Activated CD4-positive, alpha-beta T cell treated with anti-CD3 and anti-CD28 coated beads, Interleukin-2, amount 10 ng/mL, durations not matched to agents 24 days and 14 days (primary cell): Measurements from ENCODE around the gene GP9. TPM values are rescaled to one million over a fixed set of nuclear protein-coding genes. Genes with fewer than 3 reads are reported as not detected.

ENCODE experiments used
- DNase-seq: peaks from one replicate; pipeline ENCODE4 v3.0.0; 2022
- H3K27ac Mint-ChIP-seq: one replicate; pipeline ENCODE4 v1.8.0; 2022; ENCODE audit warnings: mild to moderate bottlenecking, mixed read lengths
- H3K27me3 Mint-ChIP-seq: one replicate; pipeline ENCODE4 v1.8.0; 2022; ENCODE audit warnings: mixed read lengths
- H3K36me3 Mint-ChIP-seq: one replicate; pipeline ENCODE4 v1.8.0; 2022; ENCODE audit warnings: low read depth, mild to moderate bottlenecking, mixed read lengths
- H3K4me1 Mint-ChIP-seq: one replicate; pipeline ENCODE4 v1.8.0; 2021; ENCODE audit warnings: mixed read lengths
- H3K4me3 Mint-ChIP-seq: one replicate; pipeline ENCODE4 v1.8.0; 2022; ENCODE audit warnings: mild to moderate bottlenecking, moderate library complexity, mixed read lengths
- H3K9me3 Mint-ChIP-seq: one replicate; pipeline ENCODE4 v1.8.0; 2021; ENCODE audit warnings: mixed read lengths
- intact Hi-C: fragments of 100-400 bp; cut with micrococcal nuclease; formaldehyde crosslinking; loops from one replicate; pipeline ENCODE4 v1.15.1; 2023
- total RNA-seq: library from RNA; stranded (reverse); gene quantifications from 2 replicates; pipeline ENCODE4 v1.2.3, GENCODE V29; 2022

Gene GP9
- not detected in 2 replicates for total RNA-seq

DNA sequence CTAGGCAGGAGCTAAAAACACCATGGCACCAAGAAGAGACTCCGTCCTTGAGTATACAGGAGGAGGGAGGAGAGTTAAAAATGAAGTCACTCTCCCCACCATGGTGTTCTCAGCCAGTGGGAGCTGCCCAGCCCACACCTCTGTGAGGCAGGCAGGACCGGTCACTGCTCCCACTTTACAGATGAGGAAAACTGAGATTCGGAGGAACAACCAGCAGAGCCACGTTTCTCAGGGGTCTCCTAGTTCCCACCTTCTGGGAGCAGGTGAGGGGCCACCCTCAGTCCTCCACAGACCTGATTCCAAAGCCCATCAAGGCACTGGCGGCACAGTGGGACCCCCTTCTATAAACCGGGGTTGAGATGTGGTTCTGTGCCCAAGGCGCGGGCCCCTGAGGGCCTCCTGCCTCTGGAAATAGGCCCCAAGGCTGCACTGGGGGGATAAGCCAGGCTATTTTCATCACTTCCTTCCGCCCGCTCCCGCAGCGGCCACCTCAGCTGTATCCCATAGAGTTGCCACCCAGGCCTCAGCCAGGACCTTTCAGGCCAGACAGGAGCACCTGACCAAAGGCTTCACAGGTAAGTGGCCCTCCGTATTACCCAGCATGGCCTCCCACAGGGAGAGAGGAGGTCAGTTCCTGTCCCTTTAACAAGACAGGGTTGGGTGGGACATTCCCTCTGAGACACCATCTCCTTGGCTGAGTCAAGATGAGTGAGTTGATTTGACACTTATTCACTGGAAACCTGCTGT, at the start of gene GP9:
GP9 (plus strand) TSS at position 504 of the 747 bp plus-strand sequence. CDS start 961 bp downstream, outside the sequence.
- Mint-ChIP-seq H3K4me1 (no peaks in the 10 kb centered on the region), H3K9me3 (no peaks in the 10 kb centered on the region), H3K36me3 (no peaks in the 10 kb centered on the region), H3K4me3 (no peak within 1 kb of the TSS), H3K27ac (no peak within 1 kb of the TSS), H3K27me3 (peaks cover 8% of the 10 kb centered on the region)
- DNase-seq = no peak
- intact Hi-C loops = no loop called here

DNA sequence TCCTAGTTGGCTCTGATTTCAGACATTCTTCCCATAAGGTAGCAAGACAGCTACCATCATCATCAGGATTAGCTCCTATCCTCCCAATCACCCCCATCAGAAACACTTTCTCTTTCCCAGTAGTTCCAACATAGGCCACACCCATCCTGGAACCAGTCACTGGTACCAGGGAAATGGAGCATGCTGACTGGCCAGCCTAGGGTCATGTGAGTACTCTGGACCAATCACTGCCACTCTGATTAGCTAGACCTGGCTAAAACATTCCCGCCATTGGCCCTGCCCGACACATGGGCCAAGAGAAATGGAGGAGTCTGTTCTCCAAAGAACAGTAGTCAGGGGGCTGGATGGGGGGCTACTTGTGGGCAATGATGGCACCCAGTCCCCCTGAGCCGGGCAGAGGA, 47.1 kb upstream of the GP9 start:
- Mint-ChIP-seq H3K36me3 (no peaks in the 10 kb centered on the region), H3K27ac (no peak overlapping the region), H3K27me3 (no peaks in the 10 kb centered on the region), H3K4me3 (no peak overlapping the region), H3K4me1 (peaks cover 26% of the 10 kb centered on the region), H3K9me3 (no peaks in the 10 kb centered on the region)
- intact Hi-C loops = no loop called here
- no peak for DNase-seq

DNA sequence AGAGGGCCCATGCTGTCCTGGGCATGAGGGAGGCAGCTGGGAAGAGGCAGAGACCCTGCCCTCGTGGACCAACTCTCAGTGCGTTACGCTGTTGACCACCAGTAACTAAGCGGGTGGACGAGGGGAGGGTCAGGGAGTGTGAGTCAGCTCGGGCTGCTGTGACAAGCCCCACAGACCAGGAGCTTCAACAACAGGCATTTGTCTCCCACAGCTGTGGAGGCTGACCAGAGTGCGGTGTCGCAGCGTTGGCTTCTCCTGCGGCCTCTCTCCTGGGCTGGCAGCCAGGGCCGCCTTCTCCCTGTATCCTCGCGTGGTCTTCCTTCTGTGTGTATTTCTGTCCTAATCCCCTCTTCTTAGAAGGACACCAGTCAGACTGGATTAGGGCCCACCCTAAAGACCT, 46.4 kb upstream of the GP9 start:
- Mint-ChIP-seq H3K4me1 (peaks cover 26% of the 10 kb centered on the region), H3K36me3 (no peaks in the 10 kb centered on the region)
- intact Hi-C loops = no loop called here

DNA sequence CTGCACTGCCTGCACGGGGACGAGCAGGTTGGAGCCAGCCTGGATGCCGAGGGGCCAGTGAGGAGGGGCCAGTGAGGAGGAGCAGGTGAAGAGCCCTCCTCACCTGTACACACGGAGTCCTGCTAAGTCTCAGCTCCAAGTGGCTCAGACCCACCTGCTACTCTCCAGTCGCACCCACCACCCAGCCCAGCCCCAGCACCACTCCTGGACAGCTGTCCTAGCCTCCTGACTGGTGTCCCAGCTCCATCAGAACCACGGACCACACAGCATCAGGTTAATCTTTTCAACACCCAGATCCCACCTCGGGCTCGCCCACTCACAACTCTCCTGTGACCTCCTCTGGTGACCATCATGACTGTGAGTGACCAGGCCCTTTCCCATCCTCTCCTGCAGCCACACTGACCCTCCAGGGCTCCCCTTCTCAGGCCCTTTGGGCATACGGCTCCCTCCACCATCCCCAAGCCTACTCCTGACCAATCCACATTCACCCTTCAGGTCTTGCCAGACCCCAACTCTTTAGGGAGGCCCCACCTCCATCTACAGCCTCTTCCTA, 45.7 kb upstream of the GP9 start:
- Mint-ChIP-seq H3K27ac (peak overlapping the region; percentile 95), H3K9me3 (no peaks in the 10 kb centered on the region), H3K36me3 (no peaks in the 10 kb centered on the region), H3K27me3 (no peaks in the 10 kb centered on the region), H3K4me3 (peak overlapping the region; percentile 21), H3K4me1 (peaks cover 26% of the 10 kb centered on the region)
- intact Hi-C loops = loop anchor here (5.0 kb wide), 1 partner anchor 107 kb away; the partner anchor contains the start of gene RAB43
- DNase-seq = no peak

More for the DNA sequence above, 46.4 kb upstream of the GP9 start:
- Mint-ChIP-seq H3K4me3 (no peak overlapping the region), H3K9me3 (no peaks in the 10 kb centered on the region), H3K27me3 (no peaks in the 10 kb centered on the region), H3K27ac (peak overlapping the region; percentile 95)
- no peak for DNase-seq

DNA sequence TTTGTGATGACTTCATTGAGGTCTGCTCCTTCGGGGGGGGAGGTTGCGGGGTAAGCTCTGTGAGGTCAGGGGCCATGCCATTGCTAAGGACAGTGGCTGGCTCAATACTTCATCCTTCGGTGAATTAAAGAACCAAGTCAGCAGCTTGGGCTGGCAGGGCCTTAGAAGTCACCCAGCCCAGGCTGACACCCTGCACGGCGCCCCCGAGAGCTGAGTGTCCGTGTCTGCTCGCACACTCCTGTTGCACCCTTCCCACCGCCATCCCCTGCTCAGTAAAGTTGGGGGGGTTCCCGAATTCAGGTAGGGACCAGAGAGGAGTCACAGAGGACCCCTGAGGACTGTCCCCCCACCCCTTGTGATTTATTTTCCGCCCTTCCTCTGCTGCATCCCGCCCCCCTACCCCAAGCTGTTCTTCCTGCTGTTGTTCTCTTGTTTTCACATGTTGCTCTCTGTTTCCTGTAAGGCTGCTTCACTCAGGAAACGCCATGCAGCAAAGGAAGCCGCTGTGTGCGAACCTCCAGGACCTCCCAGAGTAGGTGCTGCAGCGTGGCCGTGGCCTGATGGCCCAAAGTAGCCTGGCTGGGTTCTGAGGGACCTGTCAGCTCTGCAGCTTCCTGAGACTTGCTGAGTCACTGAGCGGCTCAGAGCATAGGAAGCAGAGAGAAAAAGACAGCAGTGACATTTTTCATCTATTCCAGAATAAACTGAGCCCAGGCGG, 45.0 kb upstream of the GP9 start:
- Mint-ChIP-seq H3K4me1 (peaks cover 26% of the 10 kb centered on the region), H3K27me3 (no peaks in the 10 kb centered on the region), H3K27ac (peak overlapping the region; percentile 95), H3K9me3 (no peaks in the 10 kb centered on the region), H3K36me3 (no peaks in the 10 kb centered on the region), H3K4me3 (peak overlapping the region; percentile 80)
- intact Hi-C loops = loop anchor here (1.0 to 5.0 kb wide), 3 partner anchors 12 to 107 kb away; partner anchors contain the start of gene RAB43
- peak; percentile 84 for DNase-seq

DNA sequence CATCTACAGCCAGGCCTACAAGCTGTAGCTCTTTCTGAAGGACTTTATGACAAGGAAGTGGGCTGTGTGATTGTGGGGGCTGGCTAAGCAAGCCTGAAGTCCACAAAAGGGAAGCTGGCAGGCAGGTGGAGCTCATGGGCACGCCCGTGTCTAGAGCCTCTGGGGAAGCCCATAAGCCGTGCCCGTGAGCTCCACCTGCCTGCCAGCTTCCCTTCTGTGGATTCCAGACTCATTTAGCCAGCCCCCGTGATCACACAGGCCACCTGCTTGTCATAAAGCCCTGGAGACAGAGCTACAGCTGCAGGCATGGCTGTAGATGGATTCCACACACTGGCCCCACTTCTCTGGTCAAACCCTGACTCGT, 44.2 kb upstream of the GP9 start:
- intact Hi-C loops = loop anchor here (1.0 to 5.0 kb wide), 3 partner anchors 11 to 106 kb away; partner anchors contain the start of gene RAB43
- Mint-ChIP-seq H3K4me3 (peak overlapping the region; percentile 80), H3K36me3 (no peaks in the 10 kb centered on the region), H3K27ac (peak overlapping the region; percentile 95), H3K9me3 (no peaks in the 10 kb centered on the region), H3K4me1 (peaks cover 26% of the 10 kb centered on the region), H3K27me3 (no peaks in the 10 kb centered on the region)
- DNase-seq = peak; percentile 85

DNA sequence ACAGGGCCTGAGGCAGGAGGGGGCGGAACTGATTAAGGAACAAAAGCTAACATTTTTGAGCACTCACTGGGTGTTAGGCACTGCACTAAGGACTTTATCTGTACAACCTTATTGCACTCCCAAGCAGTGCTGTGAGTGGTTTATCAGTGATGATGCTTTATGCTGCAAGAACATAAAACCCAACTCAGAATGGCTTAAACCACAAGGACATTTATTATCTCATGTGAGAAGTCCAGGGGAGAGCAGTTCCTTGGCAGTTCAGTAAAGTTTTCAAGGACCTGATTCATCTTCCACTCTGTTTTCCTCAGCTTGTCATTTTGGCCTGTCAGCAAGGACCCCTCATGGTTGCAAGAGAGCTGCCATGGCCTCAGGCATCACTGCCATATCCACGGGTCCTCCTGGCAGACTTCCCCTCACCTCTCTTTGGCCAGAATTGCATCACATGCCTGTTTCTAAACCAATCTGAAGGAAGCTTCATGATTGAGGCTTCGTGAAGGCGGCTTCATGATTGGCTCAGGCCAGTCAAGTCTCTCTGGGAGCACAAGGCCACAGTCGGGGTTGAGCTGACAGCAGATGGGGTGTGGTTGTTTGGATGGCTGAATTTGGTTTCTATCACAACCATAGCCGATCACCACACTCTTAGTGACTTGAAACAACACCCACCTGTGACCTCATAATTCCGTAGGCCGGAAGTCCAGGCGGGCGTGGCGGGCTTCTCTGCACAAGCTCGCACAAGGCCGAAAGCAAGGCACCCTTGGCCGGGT, 43.7 kb upstream of the GP9 start:
- H3K4me3 Mint-ChIP-seq = peak overlapping the region; percentile 80

DNA sequence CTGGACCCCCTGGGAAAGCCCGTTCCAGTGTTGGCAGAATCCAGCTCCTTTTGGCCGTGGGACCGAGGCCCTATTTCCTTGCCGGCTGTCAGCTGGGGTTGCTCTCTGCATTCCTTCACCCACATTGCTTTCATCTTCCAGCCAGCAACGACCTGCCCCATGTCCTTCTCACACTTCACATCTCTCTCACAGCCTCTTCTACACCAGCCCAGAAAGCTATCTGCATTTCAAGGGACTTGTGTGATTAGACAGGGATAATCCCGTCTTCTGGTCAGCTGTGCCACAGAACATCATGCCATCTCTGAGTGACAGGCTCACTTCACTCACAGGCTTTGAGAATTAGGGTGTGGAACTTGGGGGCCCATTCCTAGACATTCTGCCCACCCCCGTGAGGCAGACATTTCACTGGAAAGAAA, 43.1 kb upstream of the GP9 start:
- H3K4me1 Mint-ChIP-seq = peaks cover 26% of the 10 kb centered on the region
- H3K4me3 Mint-ChIP-seq = no peak overlapping the region
- intact Hi-C loops = loop anchor here (5.0 kb wide), 1 partner anchor 105 kb away; the partner anchor contains the start of gene RAB43
- H3K9me3 Mint-ChIP-seq = no peaks in the 10 kb centered on the region
- no peak for DNase-seq
- H3K27ac Mint-ChIP-seq = peak overlapping the region; percentile 43
- H3K27me3 Mint-ChIP-seq = no peaks in the 10 kb centered on the region
- H3K36me3 Mint-ChIP-seq = no peaks in the 10 kb centered on the region

More for the DNA sequence above, 43.7 kb upstream of the GP9 start:
- no peaks in the 10 kb centered on the region for H3K9me3 Mint-ChIP-seq
- no peaks in the 10 kb centered on the region for H3K36me3 Mint-ChIP-seq
- no peak for DNase-seq
- H3K4me1 Mint-ChIP-seq = peaks cover 26% of the 10 kb centered on the region
- no peaks in the 10 kb centered on the region for H3K27me3 Mint-ChIP-seq
- H3K27ac Mint-ChIP-seq = peak overlapping the region; percentile 95
- intact Hi-C loops = loop anchor here (1.0 to 5.0 kb wide), 3 partner anchors 10 to 105 kb away; partner anchors contain the start of gene RAB43

DNA sequence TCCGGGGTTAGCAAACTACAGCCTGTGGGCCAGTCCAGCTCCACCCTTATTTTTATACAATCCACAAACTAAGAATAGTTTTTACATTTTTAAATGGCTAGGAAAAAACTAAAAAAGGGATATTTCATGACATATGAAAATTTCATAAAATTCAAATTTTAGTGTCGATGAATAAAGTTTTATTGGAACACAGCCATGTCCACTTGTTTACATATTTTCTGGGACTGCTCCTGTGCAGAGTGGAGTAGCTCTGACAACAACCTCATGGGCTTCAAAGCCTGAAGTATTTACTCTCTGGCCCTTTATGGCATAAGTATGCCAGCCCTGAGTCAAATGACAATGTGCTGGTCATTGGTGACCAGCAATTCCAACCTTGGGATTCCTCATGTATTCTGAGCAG, 42.3 kb upstream of the GP9 start:
- H3K27me3 Mint-ChIP-seq = no peaks in the 10 kb centered on the region
- no peaks in the 10 kb centered on the region for H3K9me3 Mint-ChIP-seq
- intact Hi-C loops = loop anchor here (5.0 kb wide), 1 partner anchor 104 kb away; the partner anchor contains the start of gene RAB43
- H3K4me3 Mint-ChIP-seq = no peak overlapping the region
- DNase-seq = no peak
- peaks cover 26% of the 10 kb centered on the region for H3K4me1 Mint-ChIP-seq
- H3K36me3 Mint-ChIP-seq = no peaks in the 10 kb centered on the region
- H3K27ac Mint-ChIP-seq = no peak overlapping the region

DNA sequence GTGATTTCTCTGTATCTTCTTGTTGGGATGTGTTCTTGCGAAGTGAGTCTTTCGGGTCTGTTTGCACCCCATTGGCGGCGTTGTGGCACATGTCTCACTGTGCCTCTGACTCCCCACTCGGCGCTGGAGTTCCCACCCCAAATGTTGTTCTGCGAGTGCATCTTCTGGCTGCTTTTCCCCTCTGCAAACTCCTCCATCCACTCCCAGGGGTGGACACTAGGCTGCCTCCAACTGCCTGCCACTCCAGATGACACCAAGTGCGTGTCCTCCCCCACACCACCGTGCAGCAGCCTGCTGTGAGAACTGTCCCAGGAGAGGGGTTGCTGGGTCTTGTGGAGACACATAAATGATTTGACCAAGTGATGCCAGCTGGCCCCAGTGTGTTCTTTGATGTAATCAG, 41.8 kb upstream of the GP9 start:
- Mint-ChIP-seq H3K36me3 (no peaks in the 10 kb centered on the region), H3K4me1 (peaks cover 23% of the 10 kb centered on the region), H3K9me3 (no peaks in the 10 kb centered on the region), H3K27ac (no peak overlapping the region), H3K27me3 (no peaks in the 10 kb centered on the region), H3K4me3 (no peak overlapping the region)
- DNase-seq = no peak
- intact Hi-C loops = loop anchor here (5.0 kb wide), 1 partner anchor 104 kb away; the partner anchor contains the start of gene RAB43

DNA sequence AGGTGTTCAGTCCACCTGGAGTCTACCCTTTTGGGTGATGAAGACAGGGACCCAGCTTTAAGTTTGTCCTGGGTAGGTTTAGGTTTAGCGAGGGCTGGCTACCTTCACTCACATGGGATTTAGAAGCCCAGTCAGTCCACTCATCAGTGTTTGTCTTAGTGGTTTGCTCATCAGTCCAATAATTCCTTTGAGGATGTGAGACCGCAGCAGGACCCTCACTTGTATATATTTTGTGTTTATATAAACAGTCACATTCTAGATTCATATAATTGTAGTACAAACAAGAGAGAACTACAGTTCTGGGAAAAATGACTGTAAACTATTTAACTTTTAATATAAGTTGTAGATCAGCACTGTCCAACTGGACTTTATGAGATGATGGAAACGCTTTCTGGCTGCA, 41.3 kb upstream of the GP9 start:
- no peak for DNase-seq

DNA sequence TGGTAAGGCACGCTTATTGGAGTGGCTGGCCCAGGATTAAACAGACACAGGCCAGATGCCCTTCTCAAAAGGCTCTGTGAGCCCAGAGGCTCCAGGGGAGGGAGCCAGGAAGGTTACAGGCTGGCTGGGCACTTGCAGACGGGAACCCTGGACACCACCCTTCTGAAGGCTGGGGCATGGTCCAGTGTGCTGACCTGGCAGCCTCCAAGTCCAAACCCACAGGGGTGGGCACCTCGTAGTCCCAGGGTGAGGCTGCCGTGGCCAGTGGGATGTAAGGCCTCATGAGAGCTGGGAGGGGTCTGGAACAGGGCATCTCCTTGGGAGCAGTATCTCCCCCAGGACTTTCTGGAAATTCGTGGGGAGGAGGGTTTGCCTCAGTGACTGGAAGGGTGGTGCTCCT, 39.9 kb upstream of the GP9 start:
- no peak overlapping the region for H3K27ac Mint-ChIP-seq
- peaks cover 5% of the 10 kb centered on the region for H3K27me3 Mint-ChIP-seq
- no peaks in the 10 kb centered on the region for H3K36me3 Mint-ChIP-seq
- no peaks in the 10 kb centered on the region for H3K9me3 Mint-ChIP-seq
- intact Hi-C loops = no loop called here
- H3K4me3 Mint-ChIP-seq = no peak overlapping the region
- peaks cover 15% of the 10 kb centered on the region for H3K4me1 Mint-ChIP-seq
- no peak for DNase-seq

More for the DNA sequence above, 41.3 kb upstream of the GP9 start:
- Mint-ChIP-seq H3K27ac (no peak overlapping the region), H3K4me3 (no peak overlapping the region), H3K36me3 (no peaks in the 10 kb centered on the region), H3K27me3 (no peaks in the 10 kb centered on the region), H3K9me3 (no peaks in the 10 kb centered on the region), H3K4me1 (peaks cover 23% of the 10 kb centered on the region)
- intact Hi-C loops = loop anchor here (5.0 kb wide), 1 partner anchor 103 kb away; the partner anchor contains the start of gene RAB43

DNA sequence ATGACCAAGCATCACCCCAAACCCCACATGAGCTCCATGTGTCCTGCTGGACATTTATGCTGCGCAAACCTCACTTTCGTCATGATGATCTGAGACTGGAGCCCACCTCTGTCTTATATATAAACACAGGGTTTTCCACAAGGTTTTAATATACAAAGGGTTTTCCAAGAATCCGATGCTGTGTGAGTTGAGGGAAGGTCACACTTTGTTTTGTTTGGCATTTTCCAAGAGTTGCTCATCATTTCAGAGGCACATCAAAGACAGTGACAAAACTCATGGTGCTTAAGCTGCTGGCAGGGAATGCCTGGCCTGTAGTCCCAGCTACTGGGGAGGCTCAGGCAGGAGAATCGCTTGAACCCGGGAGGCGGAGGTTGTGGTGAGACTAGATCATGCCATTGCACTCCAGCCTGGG, 39.4 kb upstream of the GP9 start:
- DNase-seq = no peak
- intact Hi-C loops = no loop called here
- no peaks in the 10 kb centered on the region for H3K9me3 Mint-ChIP-seq
- H3K36me3 Mint-ChIP-seq = no peaks in the 10 kb centered on the region
- peaks cover 14% of the 10 kb centered on the region for H3K4me1 Mint-ChIP-seq
- no peak overlapping the region for H3K4me3 Mint-ChIP-seq
- peaks cover 5% of the 10 kb centered on the region for H3K27me3 Mint-ChIP-seq
- H3K27ac Mint-ChIP-seq = no peak overlapping the region
